Measurements from ENCODE around the gene USP2. TPM values are rescaled to one million over a fixed set of nuclear protein-coding genes. Genes with fewer than 3 reads are reported as not detected.

The USP2 gene
- total and polyA plus RNA-seq, 2 of the 4 experiments (the other 2 are of a cell fraction) = 0.18 to 0.79 TPM

DNA sequence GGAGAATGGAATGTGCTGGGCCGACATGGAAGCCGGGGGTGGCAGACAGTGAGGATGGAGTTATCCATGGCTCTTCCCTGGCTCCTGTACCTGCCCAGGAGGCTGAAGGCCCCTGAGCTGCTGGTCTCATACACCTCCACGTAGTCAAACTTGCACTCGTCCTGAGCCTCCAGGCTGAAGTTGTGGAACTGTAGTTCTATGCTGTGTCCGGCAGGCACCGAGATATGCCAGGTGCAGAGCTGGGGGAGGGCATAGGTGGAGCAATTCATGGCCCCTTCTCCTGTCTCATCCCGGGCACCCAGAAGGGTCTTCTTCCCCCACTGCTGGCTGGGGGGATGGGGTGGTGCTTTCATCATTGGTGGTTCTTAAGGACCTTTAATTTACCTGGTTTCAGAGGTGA is 37.8 kb downstream of the USP2 start:
- Histone ChIP-seq H3K56ac (ENCODE audit: extremely low read depth, insufficient read depth, low read length) (no peak overlapping the region), H3K79me1 (ENCODE audit: low read depth in 1 of 2, low read length in 2 of 2) (peaks cover 8 to 12% of the 10 kb centered on the region in 2 experiments; a peak in 3 of 4 replicates), H2AFZ (replicated peaks; ENCODE audit: low read length, poor library complexity) (no peak overlapping the region), H3K4me1 (ENCODE audit: control insufficient read depth, insufficient read depth, low read length) (peaks cover 10% of the 10 kb centered on the region), H3K4ac (ENCODE audit: low read depth, low read length) (no peak overlapping the region), H3K14ac (replicated peaks; ENCODE audit: low read depth, low read length) (no peak overlapping the region), H2BK15ac (ENCODE audit: low read depth, low read length) (no peak overlapping the region), H3K27ac (ENCODE audit: insufficient read depth, low read length) (no peak overlapping the region), H2AK9ac (replicated peaks; ENCODE audit: low read depth, low read length, poor library complexity) (peak overlapping the region; percentile 28), H3K23ac (ENCODE audit: low read depth, low read length) (no peak overlapping the region), H3K18ac (ENCODE audit: low read depth, low read length) (no peak overlapping the region), H3K9ac (ENCODE audit: low read depth, low read length) (no peak overlapping the region), H4K91ac (ENCODE audit: insufficient read depth, low read depth, low read length) (no peak overlapping the region), H4K5ac (ENCODE audit: low read depth, low read length) (no peak overlapping the region), H3K9me3 (ENCODE audit: control insufficient read depth, insufficient read depth, low read length) (no peaks in the 10 kb centered on the region), H3K36me3 (ENCODE audit: control insufficient read depth, insufficient read depth, low read length) (no peaks in the 10 kb centered on the region), H4K20me1 (ENCODE audit: insufficient read depth, low read length) (no peaks in the 10 kb centered on the region), H2BK5ac (ENCODE audit: low read depth, low read length, poor library complexity, severe bottlenecking) (no peak overlapping the region), H3K4me3 (ENCODE audit: insufficient read depth, low read depth, low read length) (no peak overlapping the region), H4K8ac (ENCODE audit: low read depth in 2 of 2, low read length in 2 of 2) (no peak overlapping the region), H2BK120ac (ENCODE audit: low read depth, low read length) (no peak overlapping the region), H3K4me2 (ENCODE audit: low read depth, low read length) (no peak overlapping the region), H2BK20ac (ENCODE audit: low read depth, low read length) (no peak overlapping the region), H3K9me1 (ENCODE audit: insufficient read depth, low read length) (no peaks in the 10 kb centered on the region), H3K27me3 (ENCODE audit: control insufficient read depth, insufficient read depth, low read length) (peaks cover 26% of the 10 kb centered on the region), H2AK5ac (ENCODE audit: low read depth, low read length) (no peak overlapping the region)
- ChIA-PET CTCF (interaction anchor here (1.6 kb wide), 1 partner anchor 13 kb away, joined by 4 read pairs; no protein-coding TSS in a partner anchor), POLR2A (ENCODE audit: unreplicated experiment) (no interaction called here)
- BruUV-seq (replicated peaks) = no TSS peak
- WGBS, 2 experiments (ENCODE audit: extremely low coverage in 2 of 2, insufficient read length in 1 of 2) = no CpG with 5 or more reads among the region's 7 CpGs
- TF ChIP-seq MAFK (IDR thresholded peaks at IDR 0.05; ENCODE audit: low read depth, low read length) = no peak
- TF ChIP-seq, protein P1, sequence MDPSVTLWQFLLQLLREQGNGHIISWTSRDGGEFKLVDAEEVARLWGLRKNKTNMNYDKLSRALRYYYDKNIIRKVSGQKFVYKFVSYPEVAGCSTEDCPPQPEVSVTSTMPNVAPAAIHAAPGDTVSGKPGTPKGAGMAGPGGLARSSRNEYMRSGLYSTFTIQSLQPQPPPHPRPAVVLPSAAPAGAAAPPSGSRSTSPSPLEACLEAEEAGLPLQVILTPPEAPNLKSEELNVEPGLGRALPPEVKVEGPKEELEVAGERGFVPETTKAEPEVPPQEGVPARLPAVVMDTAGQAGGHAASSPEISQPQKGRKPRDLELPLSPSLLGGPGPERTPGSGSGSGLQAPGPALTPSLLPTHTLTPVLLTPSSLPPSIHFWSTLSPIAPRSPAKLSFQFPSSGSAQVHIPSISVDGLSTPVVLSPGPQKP (IDR thresholded peaks at IDR 0.05; ENCODE audit: borderline replicate concordance, low read depth, low read length) = no peak
- TF ChIP-seq POLR2A (IDR thresholded peaks at IDR 0.05; ENCODE audit: low read depth, low read length) = no peak
- TF ChIP-seq SMC3 (IDR thresholded peaks at IDR 0.05; ENCODE audit: low read depth, low read length) = no peak
- no peak for TF ChIP-seq RAD21 (IDR thresholded peaks at IDR 0.05; ENCODE audit: low read length)
- TF ChIP-seq, protein P2, sequence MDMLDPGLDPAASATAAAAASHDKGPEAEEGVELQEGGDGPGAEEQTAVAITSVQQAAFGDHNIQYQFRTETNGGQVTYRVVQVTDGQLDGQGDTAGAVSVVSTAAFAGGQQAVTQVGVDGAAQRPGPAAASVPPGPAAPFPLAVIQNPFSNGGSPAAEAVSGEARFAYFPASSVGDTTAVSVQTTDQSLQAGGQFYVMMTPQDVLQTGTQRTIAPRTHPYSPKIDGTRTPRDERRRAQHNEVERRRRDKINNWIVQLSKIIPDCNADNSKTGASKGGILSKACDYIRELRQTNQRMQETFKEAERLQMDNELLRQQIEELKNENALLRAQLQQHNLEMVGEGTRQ (IDR thresholded peaks at IDR 0.05; ENCODE audit: low read depth, low read length) = no peak
- TF ChIP-seq, protein P3, sequence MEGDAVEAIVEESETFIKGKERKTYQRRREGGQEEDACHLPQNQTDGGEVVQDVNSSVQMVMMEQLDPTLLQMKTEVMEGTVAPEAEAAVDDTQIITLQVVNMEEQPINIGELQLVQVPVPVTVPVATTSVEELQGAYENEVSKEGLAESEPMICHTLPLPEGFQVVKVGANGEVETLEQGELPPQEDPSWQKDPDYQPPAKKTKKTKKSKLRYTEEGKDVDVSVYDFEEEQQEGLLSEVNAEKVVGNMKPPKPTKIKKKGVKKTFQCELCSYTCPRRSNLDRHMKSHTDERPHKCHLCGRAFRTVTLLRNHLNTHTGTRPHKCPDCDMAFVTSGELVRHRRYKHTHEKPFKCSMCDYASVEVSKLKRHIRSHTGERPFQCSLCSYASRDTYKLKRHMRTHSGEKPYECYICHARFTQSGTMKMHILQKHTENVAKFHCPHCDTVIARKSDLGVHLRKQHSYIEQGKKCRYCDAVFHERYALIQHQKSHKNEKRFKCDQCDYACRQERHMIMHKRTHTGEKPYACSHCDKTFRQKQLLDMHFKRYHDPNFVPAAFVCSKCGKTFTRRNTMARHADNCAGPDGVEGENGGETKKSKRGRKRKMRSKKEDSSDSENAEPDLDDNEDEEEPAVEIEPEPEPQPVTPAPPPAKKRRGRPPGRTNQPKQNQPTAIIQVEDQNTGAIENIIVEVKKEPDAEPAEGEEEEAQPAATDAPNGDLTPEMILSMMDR (conservative IDR thresholded peaks at IDR 0.05; ENCODE audit: low read depth, low read length) = no peak
- no peak for TF ChIP-seq RCOR1 (IDR thresholded peaks at IDR 0.05; ENCODE audit: insufficient replicate concordance, low read length)
- no peak for TF ChIP-seq NFE2L2 (IDR thresholded peaks at IDR 0.05; ENCODE audit: low read depth, low read length)
- no peak for TF ChIP-seq BHLHE40 (IDR thresholded peaks at IDR 0.05; ENCODE audit: low read depth, low read length)
- no peak for TF ChIP-seq CEBPB (IDR thresholded peaks at IDR 0.05; ENCODE audit: low read depth, low read length)
- DNase-seq = no peak
- in situ Hi-C loops (cut with MboI; ENCODE audit: low sequenced_read_pairs) = no loop called here
- ATAC-seq (ENCODE audit: low read depth) = no peak
- intact Hi-C loops (cut with micrococcal nuclease) = no loop called here
- dilution Hi-C loops (cut with HindIII; ENCODE audit: low sequenced_read_pairs, unreplicated experiment) = no loop called here

All from IMR-90 (cell line).